Osteoblast (primary cell): ENCODE results near the gene SMC1B. TPM values are rescaled to one million over a fixed set of nuclear protein-coding genes. Genes with fewer than 3 reads are reported as not detected.

Experiments
- DNase-seq: peaks from one replicate; pipeline ENCODE4 v3.0.0; 2011; ENCODE audit warnings: low spot score, mixed read lengths; ENCODE audit not compliant: insufficient read length; ENCODE audit errors: missing footprints
- H2AFZ ChIP-seq: 2 replicates; pipeline ENCODE4 v1.6.0; 2011; ENCODE audit warnings: mild to moderate bottlenecking, low read length
- H3K27ac ChIP-seq: 2 replicates; pipeline ENCODE4 v1.5.1; 2011; ENCODE audit warnings: mild to moderate bottlenecking, low read depth, low read length, moderate library complexity
- H3K27me3 ChIP-seq: 2 replicates; pipeline ENCODE4 v1.6.0; 2012; ENCODE audit warnings: mild to moderate bottlenecking, control low read depth, inconsistent platforms, low read length, moderate library complexity; ENCODE audit not compliant: insufficient read depth
- H3K36me3 ChIP-seq: 2 replicates; pipeline ENCODE4 v1.5.1; 2011; ENCODE audit warnings: mild to moderate bottlenecking, low read length, control low read depth, moderate library complexity; ENCODE audit not compliant: insufficient read depth
- H3K4me1 ChIP-seq: 2 replicates; pipeline ENCODE4 v1.5.1; 2011; ENCODE audit warnings: mild to moderate bottlenecking, low read length, control low read depth, moderate library complexity; ENCODE audit not compliant: insufficient read depth
- H3K4me2 ChIP-seq: 2 replicates; pipeline ENCODE4 v1.6.0; 2011; ENCODE audit warnings: mild to moderate bottlenecking, low read length; ENCODE audit not compliant: insufficient read depth
- H3K4me3 ChIP-seq: fragments of 200-600 bp; sonication (generic); 3 replicates; pipeline ENCODE4 v1.5.1; 2012; ENCODE audit warnings: mild to moderate bottlenecking, low read length, inconsistent platforms; ENCODE audit not compliant: insufficient read depth
- H3K79me2 ChIP-seq: 2 replicates; pipeline ENCODE4 v1.6.0; 2012; ENCODE audit warnings: mild to moderate bottlenecking, low read length, control low read depth, inconsistent platforms; ENCODE audit not compliant: insufficient read depth
- H3K9me3 ChIP-seq: 2 replicates; pipeline ENCODE4 v1.5.1; 2011; ENCODE audit warnings: low read depth, low read length, control low read depth
- H4K20me1 ChIP-seq: 2 replicates; pipeline ENCODE4 v1.6.0; 2012; ENCODE audit warnings: mild to moderate bottlenecking, low read length, control low read depth; ENCODE audit not compliant: insufficient read depth
- total RNA-seq: library from RNA; depleted of rRNA; stranded (reverse); fragments of >200 nt; gene quantifications from 2 replicates; pipeline ENCODE4 v1.2.3, GENCODE V29; 2012
- TF ChIP-seq, protein P1 (sequence below): IDR thresholded peaks from 2 replicates; pipeline ENCODE4 v1.5.1; 2011; ENCODE audit warnings: mild to moderate bottlenecking, low read depth, low read length, moderate library complexity; ENCODE audit errors: extremely low read depth

Gene SMC1B
- not detected in 2 replicates for total RNA-seq

GRCh38 chr22:45413368-45414211, at the start of gene SMC1B, which contains the start of gene RIBC2:
Gene SMC1B, minus strand, starts transcription at chr22:45413599. Its CDS starts 32 bp downstream, at chr22:45413567.
Gene RIBC2, plus strand, starts transcription at chr22:45413693. Its CDS starts 194 bp downstream, at chr22:45413887.
- Histone ChIP-seq H4K20me1 (no peaks in the 10 kb centered on the region), H2AFZ (peak within 1 kb of the TSS; percentile 97), H3K79me2 (no peaks in the 10 kb centered on the region), H3K27ac (peak within 1 kb of the TSS; percentile 72), H3K27me3 (no peaks in the 10 kb centered on the region), H3K36me3 (peaks cover 4% of the 10 kb centered on the region), H3K4me1 (peaks cover 5% of the 10 kb centered on the region), H3K4me3 (peak within 1 kb of the TSS; percentile 84), H3K9me3 (no peaks in the 10 kb centered on the region), H3K4me2 (peak within 1 kb of the TSS; percentile 84)
- DNase-seq, result peak; percentile 98
- TF ChIP-seq, protein P1, sequence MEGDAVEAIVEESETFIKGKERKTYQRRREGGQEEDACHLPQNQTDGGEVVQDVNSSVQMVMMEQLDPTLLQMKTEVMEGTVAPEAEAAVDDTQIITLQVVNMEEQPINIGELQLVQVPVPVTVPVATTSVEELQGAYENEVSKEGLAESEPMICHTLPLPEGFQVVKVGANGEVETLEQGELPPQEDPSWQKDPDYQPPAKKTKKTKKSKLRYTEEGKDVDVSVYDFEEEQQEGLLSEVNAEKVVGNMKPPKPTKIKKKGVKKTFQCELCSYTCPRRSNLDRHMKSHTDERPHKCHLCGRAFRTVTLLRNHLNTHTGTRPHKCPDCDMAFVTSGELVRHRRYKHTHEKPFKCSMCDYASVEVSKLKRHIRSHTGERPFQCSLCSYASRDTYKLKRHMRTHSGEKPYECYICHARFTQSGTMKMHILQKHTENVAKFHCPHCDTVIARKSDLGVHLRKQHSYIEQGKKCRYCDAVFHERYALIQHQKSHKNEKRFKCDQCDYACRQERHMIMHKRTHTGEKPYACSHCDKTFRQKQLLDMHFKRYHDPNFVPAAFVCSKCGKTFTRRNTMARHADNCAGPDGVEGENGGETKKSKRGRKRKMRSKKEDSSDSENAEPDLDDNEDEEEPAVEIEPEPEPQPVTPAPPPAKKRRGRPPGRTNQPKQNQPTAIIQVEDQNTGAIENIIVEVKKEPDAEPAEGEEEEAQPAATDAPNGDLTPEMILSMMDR, result no peak

- no peak for DNase-seq
- TF ChIP-seq, protein P1, result no peak
These were observed 48.7 kb upstream of the SMC1B start for GRCh38 chr22:45462034-45462655.

GRCh38 chr22:45460288-45461109, 47.1 kb upstream of the SMC1B start:
- Histone ChIP-seq H3K9me3 (no peaks in the 10 kb centered on the region), H3K36me3 (no peaks in the 10 kb centered on the region), H3K4me1 (no peaks in the 10 kb centered on the region), H3K27me3 (no peaks in the 10 kb centered on the region), H3K79me2 (no peaks in the 10 kb centered on the region), H3K4me3 (no peak overlapping the region), H3K4me2 (no peak overlapping the region), H3K27ac (no peak overlapping the region), H4K20me1 (no peaks in the 10 kb centered on the region), H2AFZ (no peak overlapping the region)
- TF ChIP-seq, protein P1, result no peak
- peak; percentile 15 for DNase-seq

More at GRCh38 chr22:45462034-45462655, 48.7 kb upstream of the SMC1B start:
- Histone ChIP-seq H3K36me3 (no peaks in the 10 kb centered on the region), H3K27ac (no peak overlapping the region), H3K4me1 (no peaks in the 10 kb centered on the region), H4K20me1 (no peaks in the 10 kb centered on the region), H3K9me3 (no peaks in the 10 kb centered on the region), H3K27me3 (no peaks in the 10 kb centered on the region), H3K79me2 (no peaks in the 10 kb centered on the region), H3K4me3 (no peak overlapping the region), H3K4me2 (no peak overlapping the region), H2AFZ (no peak overlapping the region)
